HG02938 (cell line): Measurements from ENCODE around the gene FAM3B.

Experiments
- ATAC-seq: cut with Tn5 transposase; IDR thresholded peaks from one replicate; pipeline ENCODE4 v1.9.1; 2021; ENCODE audit warnings: mild to moderate bottlenecking, moderate library complexity; ENCODE audit not compliant: unreplicated experiment

The FAM3B gene

DNA sequence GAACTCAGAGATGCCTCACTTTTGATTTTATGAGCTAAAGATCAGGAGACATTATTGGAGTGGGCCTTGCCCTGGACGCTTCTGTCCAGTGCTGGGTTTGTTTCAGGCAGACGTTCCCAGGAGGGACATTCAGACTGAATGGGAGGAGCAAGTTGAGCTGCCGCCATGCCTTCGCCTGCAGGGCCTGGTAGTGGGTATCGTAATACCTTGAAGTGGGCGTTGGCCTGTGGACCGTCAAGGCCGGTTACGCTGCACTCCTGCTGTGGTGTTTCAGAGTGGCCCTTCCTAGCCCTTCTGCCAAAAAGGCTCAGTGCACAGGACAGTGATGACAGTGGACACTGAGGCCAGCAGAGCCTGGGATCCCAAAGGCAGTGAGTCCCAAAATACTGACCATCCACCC, 1.6 kb downstream of the FAM3B start:
- ATAC-seq: no peak

DNA sequence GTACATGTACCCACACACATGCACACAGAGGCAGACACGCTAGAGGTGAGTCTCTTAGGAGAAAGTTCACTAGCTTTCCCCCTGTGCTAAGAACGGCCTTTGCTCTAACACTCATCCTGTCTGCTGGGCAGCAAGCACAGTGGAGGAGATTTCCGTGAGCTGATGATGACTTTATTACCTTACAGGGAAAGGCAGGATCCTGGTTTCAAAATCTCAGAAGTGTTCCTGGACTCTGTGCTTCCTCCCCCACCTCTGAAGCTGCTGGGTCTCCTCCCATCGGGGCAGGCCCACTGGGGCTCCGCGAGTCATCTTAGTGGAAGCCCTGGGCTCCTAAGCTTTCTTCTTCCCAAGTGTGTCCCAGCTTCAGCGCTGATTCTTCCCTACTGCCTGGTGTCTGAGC, 2.7 kb downstream of the FAM3B start:
- ATAC-seq: no peak

DNA sequence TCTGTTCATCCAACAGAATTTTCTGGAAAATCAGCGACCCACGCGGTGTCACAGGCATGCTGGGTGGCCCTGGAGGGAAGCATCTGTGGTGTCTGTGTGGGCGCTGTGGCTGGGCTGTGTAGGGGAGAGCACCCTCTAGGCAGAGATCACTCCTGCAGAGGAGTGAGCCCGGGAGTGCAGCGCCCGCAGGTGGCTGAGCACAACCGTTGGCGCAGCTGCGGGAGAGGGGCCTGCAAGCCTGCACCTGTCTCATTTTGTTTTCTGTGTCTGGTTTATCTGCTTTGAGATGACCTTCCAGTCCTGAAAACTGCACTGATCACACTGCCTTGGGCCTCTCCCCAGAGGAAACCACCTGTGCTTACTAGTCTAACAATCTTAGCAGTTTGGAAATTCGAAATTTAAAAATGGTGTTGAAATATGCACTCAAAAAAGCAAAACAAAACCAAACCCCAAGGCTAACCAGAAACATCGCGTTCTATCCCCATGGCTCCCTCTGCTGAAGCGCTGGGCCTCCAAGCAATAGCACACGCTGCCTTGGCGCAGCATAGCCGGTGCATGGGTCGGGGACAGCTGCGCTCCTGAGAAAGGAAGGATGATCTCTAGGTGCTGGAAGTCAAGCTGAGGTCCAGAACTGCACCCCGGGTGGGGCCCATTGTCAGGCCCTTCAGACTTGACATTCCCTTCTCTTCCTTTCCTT, 4.8 kb downstream of the FAM3B start:
- ATAC-seq: no peak

DNA sequence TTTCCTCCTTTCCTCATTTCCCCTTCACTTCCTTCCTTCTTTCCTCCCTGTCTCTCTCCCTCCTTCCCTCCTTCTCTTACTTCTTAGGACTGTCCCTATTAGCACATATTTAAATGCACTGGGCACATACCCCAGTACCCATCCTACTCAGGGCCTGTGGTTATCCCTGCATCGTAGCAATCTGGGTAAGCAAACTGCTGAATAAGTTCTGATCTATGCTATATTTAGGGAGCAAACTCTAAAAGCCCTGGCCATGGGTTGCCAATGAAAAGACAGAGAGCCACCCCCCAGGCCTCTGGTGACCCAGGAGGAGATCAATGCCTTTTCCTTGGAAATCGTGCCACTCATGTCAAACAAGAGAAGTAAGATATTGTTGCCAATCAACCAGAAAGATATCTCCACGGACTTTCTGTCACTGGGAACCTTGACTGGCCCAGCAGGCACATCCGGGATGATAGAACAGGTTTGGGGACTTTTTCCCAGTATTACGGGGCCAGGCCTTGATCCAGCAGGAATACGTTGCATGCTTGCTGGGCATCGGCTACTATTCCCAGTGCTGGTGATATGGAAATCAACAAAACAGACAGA, 5.4 kb downstream of the FAM3B start:
- ATAC-seq: no peak

GRCh38 chr21:41322496-41323382, 6.1 kb downstream of the FAM3B start:
- ATAC-seq: no peak

GRCh38 chr21:41325138-41325912, 8.7 kb downstream of the FAM3B start:
- no peak for ATAC-seq

- ATAC-seq: no peak
Measured at GRCh38 chr21:41326414-41327080, 9.9 kb downstream of the FAM3B start.

DNA sequence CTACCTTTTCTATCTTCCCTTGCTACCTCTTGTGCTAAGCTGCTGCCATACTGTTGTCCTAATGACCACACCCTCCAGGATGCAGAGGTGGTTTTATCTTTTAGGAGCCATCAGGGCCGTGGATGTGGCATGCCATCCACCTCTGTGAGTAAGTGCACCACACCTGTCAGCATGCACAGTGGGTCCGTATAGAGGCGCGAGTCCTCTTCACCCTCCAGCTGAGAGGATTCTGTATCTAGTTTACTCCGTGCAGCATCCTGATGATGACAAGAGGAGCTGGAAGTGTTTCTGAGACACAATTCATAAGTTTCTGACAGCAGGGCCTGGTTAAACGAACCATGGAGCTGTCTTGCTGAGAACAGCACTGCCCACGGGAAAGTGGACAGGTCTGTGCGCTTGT, 11.2 kb downstream of the FAM3B start:
- no peak for ATAC-seq

- ATAC-seq: no peak
Measured at GRCh38 chr21:41328660-41329607, 12.3 kb downstream of the FAM3B start.

- no peak for ATAC-seq
Measured at GRCh38 chr21:41333752-41334151, 17.2 kb downstream of the FAM3B start.

GRCh38 chr21:41337515-41337914, 20.9 kb downstream of the FAM3B start:
- ATAC-seq: no peak

DNA sequence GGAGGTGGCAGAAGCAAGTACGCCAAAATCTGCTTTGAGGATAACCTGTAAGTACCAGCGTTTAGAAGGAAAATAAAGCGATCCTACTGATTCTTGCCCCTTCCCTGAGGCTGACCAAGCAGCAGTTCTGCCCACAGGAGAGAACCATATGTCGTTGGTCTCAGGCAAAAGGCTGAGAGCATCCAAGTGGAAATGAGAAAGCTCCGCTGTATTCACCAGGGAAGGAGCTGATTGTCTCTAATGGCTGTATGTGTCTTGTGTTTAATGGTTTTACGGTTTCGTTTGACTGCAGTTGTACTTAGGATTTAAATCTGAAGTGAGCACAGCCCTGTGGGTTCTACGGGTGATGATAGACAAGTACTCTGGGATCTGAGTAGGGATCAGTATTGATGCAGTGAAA, 21.9 kb downstream of the FAM3B start:
- no peak for ATAC-seq

DNA sequence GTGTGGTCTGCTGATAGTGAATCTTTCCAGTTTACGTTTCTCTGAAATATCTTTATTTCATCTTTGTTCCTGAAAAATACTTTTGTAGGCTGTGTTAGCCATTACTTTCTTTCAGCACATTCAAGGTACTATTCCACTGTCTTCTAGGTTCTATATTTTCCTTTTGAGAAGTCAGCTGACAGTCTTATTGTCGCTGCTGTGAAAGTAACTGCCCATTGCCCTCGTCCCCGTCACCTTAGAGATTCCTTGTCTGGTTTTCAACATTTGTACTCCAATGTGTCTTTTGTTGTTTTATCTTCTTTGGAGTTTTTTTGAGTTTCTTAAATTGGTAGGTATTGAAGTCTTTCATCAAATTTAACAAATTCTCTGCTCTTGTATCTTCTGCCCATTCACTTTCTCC, 25.4 kb downstream of the FAM3B start:
- no peak for ATAC-seq

- ATAC-seq: no peak
Measured at GRCh38 chr21:41344146-41344545, 27.5 kb downstream of the FAM3B start.

- ATAC-seq: no peak
Measured at GRCh38 chr21:41345356-41345755, 28.8 kb downstream of the FAM3B start.

DNA sequence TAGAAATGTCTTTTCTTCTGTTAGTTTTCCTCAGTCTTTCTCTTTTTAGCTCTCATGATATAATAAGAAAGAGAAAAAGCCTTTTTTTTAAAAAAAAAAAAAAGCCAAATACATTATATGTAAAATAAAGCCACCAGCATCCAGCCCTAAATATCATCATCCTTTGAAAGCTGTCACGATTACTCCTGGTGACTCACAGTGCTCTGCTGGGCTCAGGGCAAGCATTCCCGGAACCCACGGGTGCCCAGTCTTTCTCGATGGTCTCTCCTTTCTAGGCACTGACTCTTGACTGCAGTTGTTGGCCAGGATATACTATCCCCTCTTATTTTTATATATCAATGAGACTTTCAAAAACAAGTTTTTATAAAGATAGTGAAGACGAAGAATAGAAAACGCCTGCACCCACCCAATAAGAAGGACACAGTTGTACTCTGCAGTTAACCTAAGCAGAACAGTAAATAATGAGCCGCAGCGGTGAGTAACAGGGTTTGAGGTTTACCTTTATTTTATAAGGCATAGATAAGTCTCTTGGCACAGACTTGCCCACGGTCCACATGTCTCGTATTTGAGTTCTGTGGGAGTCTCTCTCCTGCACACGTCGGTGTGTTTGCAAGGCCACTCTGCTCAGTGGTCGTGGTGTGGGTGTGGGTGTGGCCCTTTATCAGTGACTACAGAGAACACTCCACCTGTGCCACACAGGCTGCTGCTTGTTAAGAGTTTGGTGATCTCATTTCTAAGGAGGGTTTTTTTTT, 29.5 kb downstream of the FAM3B start:
- ATAC-seq: no peak

DNA sequence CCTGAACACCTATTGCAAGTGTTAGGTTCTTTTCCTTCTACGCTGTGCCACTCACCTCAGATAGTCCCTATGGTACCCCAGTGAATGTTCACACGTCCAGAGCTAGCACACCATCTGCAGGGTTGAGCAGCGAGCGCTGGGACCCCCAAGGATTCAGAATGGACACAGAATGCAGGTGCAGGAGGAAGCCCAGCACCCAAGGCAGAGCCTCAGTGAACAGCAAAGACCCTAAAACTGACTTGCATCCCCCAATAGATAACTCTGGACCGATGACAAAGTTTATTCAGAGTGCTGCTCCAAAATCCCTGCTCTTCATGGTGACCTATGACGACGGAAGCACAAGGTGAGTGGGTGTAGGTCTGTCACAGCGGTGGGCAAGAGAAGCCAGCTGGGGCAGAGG, 30.2 kb downstream of the FAM3B start:
- ATAC-seq: no peak

- ATAC-seq: no peak
Measured at GRCh38 chr21:41348434-41348833, 31.8 kb downstream of the FAM3B start.

GRCh38 chr21:41349126-41349525, 32.5 kb downstream of the FAM3B start:
- no peak for ATAC-seq
